Astrocyte (in vitro differentiated cells and primary cell): Measurements from ENCODE around the gene CNOT6L.

ENCODE experiments used
- EZH2 ChIP-seq: IDR thresholded peaks from 2 replicates; pipeline ENCODE4 v1.6.1; 2012; ENCODE audit warnings: mild to moderate bottlenecking, low read length, inconsistent platforms; ENCODE audit not compliant: insufficient read depth
- TF ChIP-seq, protein P1 (sequence below): IDR thresholded peaks from 2 replicates; pipeline ENCODE4 v1.5.1; 2011; ENCODE audit warnings: low read depth, mild to moderate bottlenecking, inconsistent platforms, low read length, moderate library complexity; ENCODE audit not compliant: insufficient read depth

DNA sequence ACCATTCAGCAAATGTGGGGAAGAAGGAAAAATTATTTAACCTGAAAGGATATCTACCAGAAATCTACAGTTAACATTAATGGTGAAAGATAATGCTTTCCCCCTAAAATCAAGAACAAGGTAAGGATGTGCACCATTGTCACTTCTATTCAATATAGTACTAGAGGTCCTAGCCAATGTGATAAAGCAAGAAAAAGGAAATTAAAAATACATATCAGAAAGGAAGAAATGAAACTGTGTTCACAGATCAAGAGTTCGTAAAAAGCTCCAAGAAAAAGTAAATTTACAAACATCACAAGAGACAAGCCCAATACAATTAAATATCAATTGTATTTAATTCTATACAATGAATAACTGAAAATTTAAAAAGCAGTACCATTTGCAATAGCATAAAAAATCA is 57.6 kb downstream of the CNOT6L start:
- TF ChIP-seq, protein P1, sequence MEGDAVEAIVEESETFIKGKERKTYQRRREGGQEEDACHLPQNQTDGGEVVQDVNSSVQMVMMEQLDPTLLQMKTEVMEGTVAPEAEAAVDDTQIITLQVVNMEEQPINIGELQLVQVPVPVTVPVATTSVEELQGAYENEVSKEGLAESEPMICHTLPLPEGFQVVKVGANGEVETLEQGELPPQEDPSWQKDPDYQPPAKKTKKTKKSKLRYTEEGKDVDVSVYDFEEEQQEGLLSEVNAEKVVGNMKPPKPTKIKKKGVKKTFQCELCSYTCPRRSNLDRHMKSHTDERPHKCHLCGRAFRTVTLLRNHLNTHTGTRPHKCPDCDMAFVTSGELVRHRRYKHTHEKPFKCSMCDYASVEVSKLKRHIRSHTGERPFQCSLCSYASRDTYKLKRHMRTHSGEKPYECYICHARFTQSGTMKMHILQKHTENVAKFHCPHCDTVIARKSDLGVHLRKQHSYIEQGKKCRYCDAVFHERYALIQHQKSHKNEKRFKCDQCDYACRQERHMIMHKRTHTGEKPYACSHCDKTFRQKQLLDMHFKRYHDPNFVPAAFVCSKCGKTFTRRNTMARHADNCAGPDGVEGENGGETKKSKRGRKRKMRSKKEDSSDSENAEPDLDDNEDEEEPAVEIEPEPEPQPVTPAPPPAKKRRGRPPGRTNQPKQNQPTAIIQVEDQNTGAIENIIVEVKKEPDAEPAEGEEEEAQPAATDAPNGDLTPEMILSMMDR, result no peak
- no peak for TF ChIP-seq EZH2
